MM.1S (cell line): ENCODE data around the gene NSD1.

Experiments used
- DNase-seq: peaks from one replicate; pipeline ENCODE4 v3.0.0-alpha.2; 2015
- H2AFZ ChIP-seq: fragments of 300-600 bp; sonication (generic); 2 replicates; pipeline ENCODE4 v1.6.0; 2016; ENCODE audit warnings: antibody characterized with exemption, low read length
- H3F3A ChIP-seq: fragments of 300-600 bp; sonication (generic); 2 replicates; pipeline ENCODE4 v1.6.1; 2016; ENCODE audit warnings: mild to moderate bottlenecking, antibody characterized with exemption, low read length, moderate library complexity, mixed read lengths; ENCODE audit not compliant: insufficient read depth
- H3K27ac ChIP-seq: fragments of 300-600 bp; sonication (generic); 2 replicates; pipeline ENCODE4 v1.5.1; 2016; ENCODE audit warnings: mild to moderate bottlenecking, low read length
- H3K27me3 ChIP-seq: fragments of 300-600 bp; sonication (generic); replicated peaks from 2 replicates; pipeline ENCODE4 v1.6.0; 2016; ENCODE audit warnings: low read length; ENCODE audit not compliant: insufficient read depth
- H3K36me3 ChIP-seq: fragments of 300-600 bp; sonication (generic); replicated peaks from 2 replicates; pipeline ENCODE4 v1.6.1; 2016; ENCODE audit warnings: mild to moderate bottlenecking, low read length, mixed read lengths; ENCODE audit not compliant: insufficient read depth
- H3K4me1 ChIP-seq: fragments of 300-600 bp; sonication (generic); 2 replicates; pipeline ENCODE4 v1.6.1; 2016; ENCODE audit warnings: low read length, mixed read lengths
- H3K4me2 ChIP-seq: fragments of 300-600 bp; sonication (generic); 2 replicates; pipeline ENCODE4 v1.6.0; 2016; ENCODE audit warnings: low read depth, low read length
- H3K4me3 ChIP-seq: fragments of 300-600 bp; sonication (generic); 2 replicates; pipeline ENCODE4 v1.5.1; 2016; ENCODE audit warnings: low read length, mixed read lengths
- H3K79me2 ChIP-seq: fragments of 300-600 bp; sonication (generic); 2 replicates; pipeline ENCODE4 v1.6.1; 2016; ENCODE audit warnings: mixed run types, low read length, mixed read lengths
- H3K9ac ChIP-seq: fragments of 300-600 bp; sonication (generic); 2 replicates; pipeline ENCODE4 v1.6.1; 2016; ENCODE audit warnings: low read length, mixed read lengths
- H3K9me2 ChIP-seq: fragments of 300-600 bp; sonication (generic); replicated peaks from 2 replicates; pipeline ENCODE4 v1.6.1; 2016; ENCODE audit warnings: mild to moderate bottlenecking, low read length, mixed read lengths; ENCODE audit not compliant: insufficient read depth
- H3K9me3 ChIP-seq: fragments of 300-600 bp; sonication (generic); replicated peaks from 2 replicates; pipeline ENCODE4 v1.6.1; 2016; ENCODE audit warnings: mild to moderate bottlenecking, low read length, mixed read lengths; ENCODE audit not compliant: insufficient read depth
- H4K20me1 ChIP-seq: fragments of 300-600 bp; sonication (generic); 2 replicates; pipeline ENCODE4 v1.6.1; 2016; ENCODE audit warnings: mild to moderate bottlenecking, low read length, moderate library complexity, mixed read lengths; ENCODE audit not compliant: insufficient read depth
- EZH2 ChIP-seq: fragments of 300-600 bp; sonication (generic); optimal IDR thresholded peaks from 2 replicates; pipeline ENCODE3; 2017; ENCODE audit warnings: low read depth, mild to moderate bottlenecking, antibody characterized with exemption, low read length, mixed read lengths
- EZH2phosphoT487 ChIP-seq: fragments of 300-600 bp; sonication (generic); IDR thresholded peaks from 2 replicates; pipeline ENCODE4 v1.6.1; 2018; ENCODE audit warnings: antibody characterized with exemption, low read length
- TF ChIP-seq, protein P1 (sequence below): fragments of 300-600 bp; sonication (generic); IDR thresholded peaks from 2 replicates; pipeline ENCODE4 v1.5.1; 2016; ENCODE audit warnings: antibody characterized with exemption, low read length, mixed read lengths

The NSD1 gene

DNA sequence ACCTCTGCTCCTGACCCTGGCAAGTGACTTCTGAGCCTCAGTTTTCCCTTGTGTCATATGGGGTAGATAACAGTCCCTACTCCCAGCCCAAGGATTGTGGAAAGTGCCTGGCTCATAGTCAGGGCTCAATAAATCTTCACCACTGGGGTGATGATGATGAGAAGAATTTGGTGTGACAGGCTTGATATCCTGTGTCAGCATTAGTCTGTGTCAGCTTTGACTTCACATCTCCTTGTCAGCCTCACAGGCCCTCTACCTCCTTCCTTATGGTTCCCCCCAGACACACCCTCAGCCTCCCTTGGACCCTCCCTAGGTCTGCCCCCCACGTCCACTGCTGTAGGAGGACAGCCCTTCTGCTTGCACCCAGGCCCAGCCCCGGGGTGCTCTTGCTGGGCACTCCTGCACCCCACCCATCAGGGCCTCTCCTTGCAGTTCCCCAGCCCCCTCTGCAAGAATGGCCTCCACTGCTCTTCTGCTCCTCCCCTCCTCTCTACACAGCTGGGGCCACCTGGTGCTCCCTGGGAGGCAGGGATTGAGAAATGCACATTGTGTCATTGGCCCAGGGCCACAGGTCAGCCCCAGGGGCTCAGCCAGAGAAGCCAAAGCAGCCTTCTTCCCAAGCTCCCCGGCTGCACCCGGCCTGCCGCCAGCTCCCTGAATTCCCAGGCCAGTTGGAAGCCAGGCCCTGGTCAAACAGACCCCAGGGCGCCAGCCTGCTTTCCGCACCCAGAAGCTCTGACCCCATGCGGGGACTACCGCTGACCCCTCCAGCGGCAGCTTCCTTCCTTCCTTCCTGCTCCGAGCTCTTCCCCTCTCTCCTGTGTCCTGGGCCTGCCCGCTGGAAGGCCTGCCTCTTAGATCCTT is 39.1 kb upstream of the NSD1 start:
- H3K4me1 ChIP-seq: no peaks in the 10 kb centered on the region
- no peak for DNase-seq
- H3K27ac ChIP-seq: no peak overlapping the region

GRCh38 chr5:177095088-177095669 is 38.4 kb upstream of the NSD1 start:
- Histone ChIP-seq H3K36me3 (no peaks in the 10 kb centered on the region), H3K27me3 (peaks cover 24% of the 10 kb centered on the region), H4K20me1 (no peaks in the 10 kb centered on the region), H3K4me3 (no peak overlapping the region), H3K9me3 (no peaks in the 10 kb centered on the region), H3K9me2 (no peaks in the 10 kb centered on the region), H3K79me2 (no peaks in the 10 kb centered on the region), H3K4me2 (no peak overlapping the region), H3K4me1 (no peaks in the 10 kb centered on the region), H3K27ac (no peak overlapping the region), H2AFZ (no peak overlapping the region), H3K9ac (no peak overlapping the region), H3F3A (no peaks in the 10 kb centered on the region)
- DNase-seq: no peak
- TF ChIP-seq EZH2phosphoT487 (no peak), EZH2 (no peak)
- TF ChIP-seq, protein P1, sequence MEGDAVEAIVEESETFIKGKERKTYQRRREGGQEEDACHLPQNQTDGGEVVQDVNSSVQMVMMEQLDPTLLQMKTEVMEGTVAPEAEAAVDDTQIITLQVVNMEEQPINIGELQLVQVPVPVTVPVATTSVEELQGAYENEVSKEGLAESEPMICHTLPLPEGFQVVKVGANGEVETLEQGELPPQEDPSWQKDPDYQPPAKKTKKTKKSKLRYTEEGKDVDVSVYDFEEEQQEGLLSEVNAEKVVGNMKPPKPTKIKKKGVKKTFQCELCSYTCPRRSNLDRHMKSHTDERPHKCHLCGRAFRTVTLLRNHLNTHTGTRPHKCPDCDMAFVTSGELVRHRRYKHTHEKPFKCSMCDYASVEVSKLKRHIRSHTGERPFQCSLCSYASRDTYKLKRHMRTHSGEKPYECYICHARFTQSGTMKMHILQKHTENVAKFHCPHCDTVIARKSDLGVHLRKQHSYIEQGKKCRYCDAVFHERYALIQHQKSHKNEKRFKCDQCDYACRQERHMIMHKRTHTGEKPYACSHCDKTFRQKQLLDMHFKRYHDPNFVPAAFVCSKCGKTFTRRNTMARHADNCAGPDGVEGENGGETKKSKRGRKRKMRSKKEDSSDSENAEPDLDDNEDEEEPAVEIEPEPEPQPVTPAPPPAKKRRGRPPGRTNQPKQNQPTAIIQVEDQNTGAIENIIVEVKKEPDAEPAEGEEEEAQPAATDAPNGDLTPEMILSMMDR: no peak

More for the DNA sequence above, 39.1 kb upstream of the NSD1 start:
- Histone ChIP-seq H3K9me2 (no peaks in the 10 kb centered on the region), H3K27me3 (peaks cover 24% of the 10 kb centered on the region), H3K79me2 (no peaks in the 10 kb centered on the region), H3F3A (no peaks in the 10 kb centered on the region), H3K4me2 (no peak overlapping the region), H3K36me3 (no peaks in the 10 kb centered on the region), H2AFZ (no peak overlapping the region), H3K9ac (no peak overlapping the region), H3K9me3 (no peaks in the 10 kb centered on the region), H3K4me3 (no peak overlapping the region), H4K20me1 (no peaks in the 10 kb centered on the region)
- no peak for TF ChIP-seq EZH2phosphoT487
- TF ChIP-seq, protein P1: no peak
- TF ChIP-seq EZH2: no peak

GRCh38 chr5:177096162-177097015 is 37.2 kb upstream of the NSD1 start:
- Histone ChIP-seq H3K79me2 (no peaks in the 10 kb centered on the region), H3K4me2 (no peak overlapping the region), H3K36me3 (no peaks in the 10 kb centered on the region), H3K27me3 (peaks cover 25% of the 10 kb centered on the region), H3K27ac (no peak overlapping the region), H3F3A (no peaks in the 10 kb centered on the region), H2AFZ (no peak overlapping the region), H3K9me2 (no peaks in the 10 kb centered on the region), H3K4me3 (no peak overlapping the region), H3K4me1 (no peaks in the 10 kb centered on the region), H3K9ac (no peak overlapping the region), H4K20me1 (no peaks in the 10 kb centered on the region), H3K9me3 (no peaks in the 10 kb centered on the region)
- TF ChIP-seq, protein P1: no peak
- TF ChIP-seq EZH2: no peak
- TF ChIP-seq EZH2phosphoT487: no peak
- DNase-seq: no peak
